Endothelial cell of umbilical vein (primary cell): ENCODE results near the gene STK10. TPM values are rescaled to one million over a fixed set of nuclear protein-coding genes. Genes with fewer than 3 reads are reported as not detected.

ENCODE experiments used
- BruUV-seq: library from RNA; stranded (reverse); fragments of 400-500 nt; replicated peaks from 2 replicates; lab custom pipeline; 2021; lab: Mats Ljungman, UMichigan
- CTCF ChIA-PET: fragments of 300-600, 350-600 bp; sonication (Branson Sonifier 250); formaldehyde crosslinking; loops from one replicate; lab custom pipeline; 2021; ENCODE audit warnings: antibody characterized with exemption, inconsistent platforms; lab: Charles Lee
- POLR2A ChIA-PET: fragments of 300-600, 350-600 bp; sonication (Branson Sonifier 250); formaldehyde crosslinking; loops from one replicate; lab custom pipeline; 2021; ENCODE audit warnings: antibody characterized with exemption, inconsistent platforms; lab: Charles Lee
- DNase-seq: peaks from one replicate; pipeline ENCODE4 v3.0.0-alpha.2; 2011; ENCODE audit warnings: low read depth, low spot score
- FAIRE-seq: peaks from 2 replicates; lab custom pipeline; 2011; peaks lifted over from hg19 to GRCh38; lab: Jason Lieb, UNC
- H2AFZ ChIP-seq: 2 replicates; pipeline ENCODE4 v1.6.0; 2012; ENCODE audit warnings: low read depth, low read length, control low read depth, inconsistent platforms
- H3K27ac ChIP-seq: 2 replicates; pipeline ENCODE4 v1.5.1; 2011; ENCODE audit warnings: low read depth, mild to moderate bottlenecking, control low read depth, low read length, moderate library complexity; ENCODE audit not compliant: insufficient read depth
- H3K27me3 ChIP-seq, 2 experiments: 2 replicates each; pipeline versions ENCODE4 v1.6.0 to v1.6.1; 2011; ENCODE audit warnings: low read length in 2 of 2, mixed read lengths in 1 of 2; ENCODE audit not compliant: control insufficient read depth in 2 of 2, insufficient read depth in 2 of 2
- H3K36me3 ChIP-seq, 2 experiments: 2 replicates in 1 of 2; 3 replicates in 1 of 2; pipeline ENCODE4 v1.5.1; 2011; ENCODE audit warnings: low read length in 2 of 2, mild to moderate bottlenecking in 1 of 2, moderate library complexity in 1 of 2; ENCODE audit not compliant: control insufficient read depth in 2 of 2, insufficient read depth in 2 of 2; ENCODE audit errors: extremely low read depth in 1 of 2
- H3K4me1 ChIP-seq: 3 replicates; pipeline ENCODE4 v1.5.1; 2011; ENCODE audit warnings: mild to moderate bottlenecking, low read length; ENCODE audit not compliant: control insufficient read depth, insufficient read depth; ENCODE audit errors: extremely low read depth
- H3K4me2 ChIP-seq: 2 replicates; pipeline ENCODE4 v1.6.1; 2011; ENCODE audit warnings: low read length, control low read depth, mixed read lengths; ENCODE audit not compliant: insufficient read depth
- H3K4me3 ChIP-seq, 3 experiments: fragments of 200-600 bp in 1 of 3; sonication (generic), shearing (Covaris generic) in 1 of 3; replicated peaks in 1 of 3; 2 replicates each; pipeline ENCODE4 v1.5.1; 2011 to 2016; ENCODE audit warnings: control low read depth in 3 of 3, low read length in 3 of 3, mild to moderate bottlenecking in 2 of 3, inconsistent platforms in 1 of 3, low read depth in 1 of 3, moderate library complexity in 1 of 3; ENCODE audit not compliant: insufficient read depth in 1 of 3
- H3K79me2 ChIP-seq: 2 replicates; pipeline ENCODE4 v1.6.0; 2012; ENCODE audit warnings: low read length, inconsistent platforms; ENCODE audit not compliant: control insufficient read depth, insufficient read depth
- H3K9ac ChIP-seq: replicated peaks from 2 replicates; pipeline ENCODE3; 2011; ENCODE audit warnings: low read length, control low read depth; ENCODE audit not compliant: insufficient read depth; ENCODE audit errors: extremely low read depth
- H3K9me1 ChIP-seq: replicated peaks from 3 replicates; pipeline ENCODE4 v1.6.0; 2011; ENCODE audit warnings: mild to moderate bottlenecking, low read length; ENCODE audit not compliant: control insufficient read depth, insufficient read depth; ENCODE audit errors: extremely low read depth
- H3K9me3 ChIP-seq: replicated peaks from 2 replicates; pipeline ENCODE4 v1.5.1; 2012; ENCODE audit warnings: low read length, inconsistent platforms; ENCODE audit not compliant: control insufficient read depth, insufficient read depth
- H4K20me1 ChIP-seq: replicated peaks from 2 replicates; pipeline ENCODE3; 2011; ENCODE audit warnings: mild to moderate bottlenecking, low read length; ENCODE audit not compliant: control insufficient read depth, insufficient read depth; ENCODE audit errors: extremely low read depth
- EZH2 ChIP-seq: IDR thresholded peaks from 2 replicates; pipeline ENCODE4 v1.6.1; 2012; ENCODE audit warnings: borderline replicate concordance, low read depth, mild to moderate bottlenecking, moderate library complexity, low read length, inconsistent platforms; ENCODE audit not compliant: severe bottlenecking
- FOS ChIP-seq: IDR thresholded peaks from 2 replicates; pipeline ENCODE4 v1.6.1; 2011; ENCODE audit warnings: mild to moderate bottlenecking, low read length, moderate library complexity, borderline replicate concordance; ENCODE audit not compliant: insufficient read depth
- GATA2 ChIP-seq: IDR thresholded peaks from 2 replicates; pipeline ENCODE4 v1.7.0; 2011; ENCODE audit warnings: low read depth, mild to moderate bottlenecking, moderate library complexity, mixed read lengths, low read length; ENCODE audit not compliant: insufficient read length, insufficient read depth
- JUN ChIP-seq: IDR thresholded peaks from 2 replicates; pipeline ENCODE4 v1.6.1; 2011; ENCODE audit warnings: borderline replicate concordance, low read depth; ENCODE audit not compliant: insufficient read length, insufficient read depth
- MYC ChIP-seq: IDR thresholded peaks from one replicate; pipeline ENCODE4 v1.6.1; 2011; ENCODE audit warnings: mild to moderate bottlenecking, low read depth, low read length
- POLR2A ChIP-seq: IDR thresholded peaks from 2 replicates; pipeline ENCODE4 v1.6.1; 2012; ENCODE audit warnings: low read depth, mild to moderate bottlenecking, control low read depth, low read length
- POLR2AphosphoS5 ChIP-seq: IDR thresholded peaks from 2 replicates; pipeline ENCODE4 v1.6.1; 2012; ENCODE audit warnings: low read depth, mild to moderate bottlenecking, control low read depth, low read length, moderate library complexity; ENCODE audit not compliant: insufficient read depth
- dilution Hi-C: fragments of 300-500 bp; cut with MboI; formaldehyde crosslinking; loops from one replicate; pipeline ENCODE4 v1.15.0; 2019; ENCODE audit warnings: low sequenced_read_pairs; ENCODE audit not compliant: extremely low pct_ligation_motif_present
- intact Hi-C: fragments of 100-400 bp; cut with micrococcal nuclease; formaldehyde crosslinking; loops from one replicate; pipeline ENCODE4 v1.10.0; 2022
- polyA plus RNA-seq, 4 experiments: library from polyadenylated mRNA; depleted of rRNA in 3 of 4; stranded (reverse) in 3 of 4; unstranded in 1 of 4; fragments of >200 nt; gene quantifications; 2 replicates each; pipeline versions ENCODE4 v1.2.1 to v1.2.3, GENCODE V29; 2011 to 2012; ENCODE audit warnings: missing spikeins in 1 of 4
- total RNA-seq: library from RNA; stranded (reverse); gene quantifications from 2 replicates; pipeline ENCODE4 v1.2.3, GENCODE V29; 2021
- TF ChIP-seq, protein P1 (sequence below), 2 donors: IDR thresholded peaks; 1 replicate in 1 of 2; 2 replicates in 1 of 2; pipeline ENCODE4 v1.5.1; 2011; ENCODE audit warnings: low read length in 2 of 2, mild to moderate bottlenecking in 2 of 2, moderate library complexity in 2 of 2, control low read depth in 1 of 2, inconsistent platforms in 1 of 2, low read depth in 1 of 2; ENCODE audit not compliant: insufficient read depth in 1 of 2; ENCODE audit errors: extremely low read depth in 1 of 2
- TF ChIP-seq, protein P2 (sequence below): IDR thresholded peaks from 2 replicates; pipeline ENCODE4 v1.6.1; 2011; ENCODE audit not compliant: insufficient read depth, insufficient read length

The STK10 gene
- total and polyA plus RNA-seq, 2 donors (not counting 3 experiments of a cell fraction or from before 2014, with no cell fraction given), result 16.9 to 47.2 TPM

DNA sequence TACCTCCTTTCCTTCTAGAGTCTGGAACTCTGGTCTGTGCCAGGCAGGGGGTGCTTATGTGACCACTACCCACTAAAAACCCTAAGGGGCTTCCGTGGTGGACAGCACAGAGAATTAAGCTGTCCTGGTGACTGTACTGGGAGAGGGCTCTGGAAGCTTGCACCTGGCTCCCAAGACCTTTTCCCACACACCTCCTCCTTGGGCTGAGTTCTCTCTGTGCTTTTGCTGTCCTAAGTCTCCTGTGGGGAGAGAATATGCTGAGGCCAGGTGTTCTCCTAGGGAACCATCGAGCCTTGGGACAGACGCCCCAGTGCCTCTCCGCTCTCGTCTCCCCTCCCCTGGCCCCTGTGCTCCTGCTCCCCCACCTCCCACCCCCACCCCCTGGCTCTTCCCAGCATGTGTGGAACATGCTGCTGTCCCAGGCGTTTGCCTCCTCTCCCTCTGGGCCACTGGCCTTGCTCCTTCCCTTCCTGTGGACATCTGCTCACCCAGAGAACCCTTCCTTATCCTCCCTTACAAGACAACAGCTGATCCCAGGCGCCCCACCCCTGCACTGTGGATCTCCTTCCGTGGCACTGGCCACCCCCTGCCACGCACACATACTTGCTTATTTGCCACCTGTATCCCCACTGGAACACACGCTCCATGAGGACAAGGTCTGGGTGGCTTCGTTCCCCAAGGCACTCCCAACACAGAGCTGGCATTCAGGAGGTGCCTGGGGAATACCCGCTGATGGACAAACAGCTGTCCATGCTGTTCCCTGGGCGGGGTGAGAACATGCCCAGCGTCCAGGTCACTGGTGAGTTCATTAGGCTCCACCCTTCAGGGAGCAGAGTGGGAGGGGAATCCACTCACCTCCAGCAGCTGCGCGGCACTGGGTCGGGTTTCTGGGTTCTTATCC, 83.0 kb downstream of the STK10 start:
- no peaks in the 10 kb centered on the region for H3K9me3 ChIP-seq
- H3K9ac ChIP-seq, result no peak overlapping the region
- TF ChIP-seq POLR2A (no peak), FOS (no peak), JUN (no peak), POLR2AphosphoS5 (no peak), EZH2 (no peak), MYC (no peak), GATA2 (no peak)
- TF ChIP-seq, protein P1, sequence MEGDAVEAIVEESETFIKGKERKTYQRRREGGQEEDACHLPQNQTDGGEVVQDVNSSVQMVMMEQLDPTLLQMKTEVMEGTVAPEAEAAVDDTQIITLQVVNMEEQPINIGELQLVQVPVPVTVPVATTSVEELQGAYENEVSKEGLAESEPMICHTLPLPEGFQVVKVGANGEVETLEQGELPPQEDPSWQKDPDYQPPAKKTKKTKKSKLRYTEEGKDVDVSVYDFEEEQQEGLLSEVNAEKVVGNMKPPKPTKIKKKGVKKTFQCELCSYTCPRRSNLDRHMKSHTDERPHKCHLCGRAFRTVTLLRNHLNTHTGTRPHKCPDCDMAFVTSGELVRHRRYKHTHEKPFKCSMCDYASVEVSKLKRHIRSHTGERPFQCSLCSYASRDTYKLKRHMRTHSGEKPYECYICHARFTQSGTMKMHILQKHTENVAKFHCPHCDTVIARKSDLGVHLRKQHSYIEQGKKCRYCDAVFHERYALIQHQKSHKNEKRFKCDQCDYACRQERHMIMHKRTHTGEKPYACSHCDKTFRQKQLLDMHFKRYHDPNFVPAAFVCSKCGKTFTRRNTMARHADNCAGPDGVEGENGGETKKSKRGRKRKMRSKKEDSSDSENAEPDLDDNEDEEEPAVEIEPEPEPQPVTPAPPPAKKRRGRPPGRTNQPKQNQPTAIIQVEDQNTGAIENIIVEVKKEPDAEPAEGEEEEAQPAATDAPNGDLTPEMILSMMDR (IDR thresholded peaks at IDR 0.05; ENCODE audit: extremely low read depth in 1 of 2, insufficient read depth in 1 of 2, low read depth in 1 of 2, low read length in 2 of 2), result no peak
- TF ChIP-seq, protein P2, sequence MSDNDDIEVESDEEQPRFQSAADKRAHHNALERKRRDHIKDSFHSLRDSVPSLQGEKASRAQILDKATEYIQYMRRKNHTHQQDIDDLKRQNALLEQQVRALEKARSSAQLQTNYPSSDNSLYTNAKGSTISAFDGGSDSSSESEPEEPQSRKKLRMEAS, result no peak
- peaks cover 0 to 3% of the 10 kb centered on the region in 2 experiments for H3K36me3 ChIP-seq
- H3K4me3 ChIP-seq, result no peak overlapping the region
- H3K79me2 ChIP-seq, result no peaks in the 10 kb centered on the region
- no TSS peak for BruUV-seq
- no peaks in the 10 kb centered on the region for H3K27me3 ChIP-seq
- dilution Hi-C loops, result no loop called here
- no peak for DNase-seq
- intact Hi-C loops, result loop anchor here (5.0 kb wide), 1 partner anchor 48 kb away; no protein-coding TSS in a partner anchor
- no peak overlapping the region for H2AFZ ChIP-seq
- CTCF ChIA-PET, result interaction anchor here (0.9 to 7.0 kb wide), 5 partner anchors 58 to 686 kb away, joined by 3 to 142 read pairs (median 7); partner anchors contain the start of genes FGF18 and STK10
- POLR2A ChIA-PET, result no interaction called here
- FAIRE-seq, result no peak
- H3K9me1 ChIP-seq, result no peaks in the 10 kb centered on the region
- H3K27ac ChIP-seq, result no peak overlapping the region
- H3K4me2 ChIP-seq, result no peak overlapping the region
- peaks cover 18% of the 10 kb centered on the region for H3K4me1 ChIP-seq
- H4K20me1 ChIP-seq, result no peaks in the 10 kb centered on the region
